B cell (primary cell): ENCODE data around the gene NETO1. TPM values are rescaled to one million over a fixed set of nuclear protein-coding genes. Genes with fewer than 3 reads are reported as not detected.

ENCODE experiments used
- ATAC-seq: fragments of 200-7000 bp; cut with Tn5 transposase; one replicate; pipeline ENCODE4 v1.10.0; 2021; ENCODE audit warnings: low read depth, mild to moderate bottlenecking, moderate number of reproducible peaks, moderate library complexity
- CTCF ChIA-PET: fragments of 350-600 bp; sonication (Branson Sonifier 250); formaldehyde crosslinking; loops from one replicate; lab custom pipeline; 2021; ENCODE audit warnings: antibody characterized with exemption, inconsistent platforms; lab: Charles Lee
- POLR2A ChIA-PET: fragments of 350-600 bp; sonication (Branson Sonifier 250); formaldehyde crosslinking; loops from one replicate; lab custom pipeline; 2021; ENCODE audit warnings: antibody characterized with exemption; lab: Charles Lee
- DNase-seq: peaks from one replicate; pipeline ENCODE4 v3.0.0; 2013
- H2AFZ ChIP-seq: 2 replicates; pipeline ENCODE4 v1.6.1; 2012; ENCODE audit warnings: mild to moderate bottlenecking, low read depth, low read length; ENCODE audit not compliant: insufficient read depth, poor library complexity, severe bottlenecking
- H3K27ac ChIP-seq, 2 donors: 1 replicate in 1 of 2; 2 replicates in 1 of 2; pipeline ENCODE4 v1.5.1; 2012 to 2013; ENCODE audit warnings: low read length in 2 of 2, mild to moderate bottlenecking in 2 of 2, moderate library complexity in 1 of 2
- H3K27me3 ChIP-seq, 4 experiments: fragments of 200-600 bp in 1 of 4; sonication (generic) in 1 of 4; replicated peaks in 1 of 4; 1 replicate in 2 of 4; 2 replicates in 2 of 4; pipeline versions ENCODE4 v1.6.1 to v1.7.0; 2013 to 2016; ENCODE audit warnings: low read length in 3 of 4, mild to moderate bottlenecking in 2 of 4, mixed read lengths in 1 of 4, moderate library complexity in 1 of 4; ENCODE audit not compliant: insufficient read depth in 4 of 4, control insufficient read depth in 3 of 4; ENCODE audit errors: control extremely low read depth in 1 of 4
- H3K36me3 ChIP-seq, 2 experiments: replicated peaks in 1 of 2; 1 replicate in 1 of 2; 2 replicates in 1 of 2; pipeline versions ENCODE4 v1.6.1 to v1.7.1; 2013; ENCODE audit warnings: low read length in 1 of 2; ENCODE audit not compliant: insufficient read depth in 2 of 2, control insufficient read depth in 1 of 2; ENCODE audit errors: control extremely low read depth in 1 of 2, extremely low read depth in 1 of 2
- H3K4me1 ChIP-seq, 2 donors: fragments of 200-600 bp in 1 of 2; sonication (generic) in 1 of 2; 1 replicate in 1 of 2; 2 replicates in 1 of 2; pipeline versions ENCODE4 v1.5.1 to v1.6.1; 2013 to 2017; ENCODE audit warnings: low read length in 2 of 2; ENCODE audit not compliant: control insufficient read depth in 2 of 2, insufficient read depth in 2 of 2
- H3K4me2 ChIP-seq: replicated peaks from 2 replicates; pipeline ENCODE3; 2012; ENCODE audit warnings: mild to moderate bottlenecking, low read depth, low read length; ENCODE audit not compliant: poor library complexity, severe bottlenecking
- H3K4me3 ChIP-seq, 5 experiments: fragments of 200-600 bp in 1 of 5; sonication (generic) in 1 of 5; 1 replicate in 3 of 5; 2 replicates in 2 of 5; pipeline versions ENCODE4 v1.5.1 to v1.7.0; 2011 to 2016; ENCODE audit warnings: low read length in 4 of 5, mild to moderate bottlenecking in 4 of 5, low read depth in 2 of 5, control low read depth in 1 of 5, moderate library complexity in 1 of 5; ENCODE audit not compliant: insufficient read depth in 1 of 5; ENCODE audit errors: control extremely low read depth in 1 of 5, extremely low read depth in 1 of 5
- H3K79me2 ChIP-seq: fragments of 200-600 bp; sonication (generic); one replicate; pipeline ENCODE4 v1.6.0; 2016; ENCODE audit warnings: low read length; ENCODE audit not compliant: control insufficient read depth, insufficient read depth
- H3K9ac ChIP-seq: fragments of 200-600 bp; sonication (generic); 2 replicates; pipeline ENCODE4 v1.6.1; 2017; ENCODE audit warnings: mild to moderate bottlenecking, low read length, moderate library complexity
- H3K9me3 ChIP-seq, 3 donors: one replicate each; pipeline versions ENCODE4 v1.6.1 to v1.7.1; 2013; ENCODE audit warnings: low read length in 2 of 3; ENCODE audit not compliant: control insufficient read depth in 2 of 3, insufficient read depth in 1 of 3; ENCODE audit errors: control extremely low read depth in 1 of 3
- H4K20me1 ChIP-seq: 2 replicates; pipeline ENCODE4 v1.6.0; 2012; ENCODE audit warnings: mild to moderate bottlenecking, low read length; ENCODE audit not compliant: insufficient read depth, control insufficient read depth, poor library complexity, severe bottlenecking
- H3K27ac Mint-ChIP-seq: one replicate; pipeline ENCODE4 v1.8.0; 2021; ENCODE audit warnings: mixed read lengths
- H3K27me3 Mint-ChIP-seq: one replicate; pipeline ENCODE4 v1.8.0; 2021; ENCODE audit warnings: mixed read lengths
- H3K4me1 Mint-ChIP-seq: one replicate; pipeline ENCODE4 v1.8.0; 2021; ENCODE audit warnings: mixed read lengths
- H3K4me3 Mint-ChIP-seq: one replicate; pipeline ENCODE4 v1.8.0; 2021; ENCODE audit warnings: mixed read lengths
- H3K9me3 Mint-ChIP-seq: one replicate; pipeline ENCODE4 v1.8.0; 2022; ENCODE audit warnings: mixed read lengths; ENCODE audit not compliant: insufficient read depth
- CTCF ChIP-seq: fragments of 200-600 bp; IDR thresholded peaks from one replicate; pipeline ENCODE4 v1.8.0; 2022; ENCODE audit warnings: antibody characterized with exemption, mild to moderate bottlenecking
- EZH2 ChIP-seq: IDR thresholded peaks from 2 replicates; pipeline ENCODE4 v1.6.1; 2012; ENCODE audit warnings: borderline replicate concordance, low read depth, mild to moderate bottlenecking, moderate library complexity, low read length; ENCODE audit not compliant: insufficient read depth, poor library complexity, severe bottlenecking
- WGBS: methylation state at CpG from one replicate; pipeline ENCODE4 v1.1.5; 2013; ENCODE audit warnings: missing lambda C conversion rate; ENCODE audit not compliant: insufficient coverage; 5-methylcytosine and 5-hydroxymethylcytosine counted together
- intact Hi-C: fragments of 100-400 bp; cut with micrococcal nuclease; formaldehyde crosslinking; loops from one replicate; pipeline ENCODE4 v1.10.0; 2022
- polyA plus RNA-seq: library from polyadenylated mRNA; depleted of rRNA; stranded (reverse); fragments of >200 nt; gene quantifications from 2 replicates; pipeline ENCODE4 v1.2.3, GENCODE V29; 2012
- total RNA-seq, 2 donors: library from RNA; stranded (reverse); fragments of 120-200 nt in 1 of 2; gene quantifications; 1 replicate in 1 of 2; 2 replicates in 1 of 2; pipeline versions ENCODE4 v1.2.3 to v1.2.4, GENCODE V29; 2013 to 2022

NETO1 gene
- total and polyA plus RNA-seq, 2 donors (not counting 1 experiment from before 2014, with no cell fraction given) = 8.4 to 10.5 TPM

DNA sequence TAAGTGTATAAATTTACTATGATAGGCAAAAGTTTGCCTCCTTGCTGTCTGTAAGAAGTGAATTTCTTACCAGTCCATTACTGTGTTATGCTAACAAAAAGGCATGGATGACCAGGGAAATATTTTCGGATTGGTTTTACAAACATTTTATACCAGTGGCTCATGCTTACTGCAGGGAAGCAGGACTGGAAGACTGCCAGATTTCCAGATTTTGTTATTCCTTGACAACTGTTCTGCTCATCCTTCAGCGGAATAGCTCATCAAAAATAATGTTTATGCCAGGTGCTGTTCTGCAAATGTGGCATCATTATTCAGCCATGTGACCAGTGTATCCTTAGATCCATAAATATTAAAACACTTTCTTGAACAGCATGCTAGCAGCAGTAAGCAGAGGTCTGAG lies 40.4 kb upstream of the NETO1 start:
- no peak overlapping the region for H2AFZ ChIP-seq
- ATAC-seq = no peak

DNA sequence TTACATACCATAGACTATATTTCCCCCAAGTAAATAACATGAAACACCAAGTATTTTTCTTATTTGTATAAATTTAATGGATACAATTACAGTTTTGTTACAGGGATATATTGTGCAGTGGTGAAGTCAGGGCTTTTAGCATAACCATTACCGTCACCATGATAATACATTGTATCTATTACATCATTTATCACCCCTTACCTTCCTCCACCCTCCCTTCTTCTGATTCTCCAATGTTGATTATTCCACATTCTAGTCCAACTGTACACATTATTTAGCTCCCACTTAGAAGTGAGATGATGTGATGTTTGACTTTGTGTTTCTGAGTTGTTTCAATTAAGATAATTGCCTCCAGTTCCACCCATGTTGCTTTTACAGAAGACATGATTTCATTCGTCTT lies 35.2 kb upstream of the NETO1 start:
- no peak overlapping the region for H3K9ac ChIP-seq
- TF ChIP-seq CTCF = no peak
- TF ChIP-seq EZH2 = no peak
- Mint-ChIP-seq H3K9me3 (no peaks in the 10 kb centered on the region), H3K27ac (no peak overlapping the region), H3K4me3 (no peak overlapping the region), H3K4me1 (no peaks in the 10 kb centered on the region), H3K27me3 (no peaks in the 10 kb centered on the region)
- ATAC-seq (no peak), DNase-seq (no peak)
- H3K79me2 ChIP-seq = no peaks in the 10 kb centered on the region
- no peak overlapping the region for H3K27ac ChIP-seq
- H3K4me1 ChIP-seq = no peaks in the 10 kb centered on the region
- no peak overlapping the region for H3K4me2 ChIP-seq
- no peaks in the 10 kb centered on the region for H3K27me3 ChIP-seq
- ChIA-PET CTCF (no interaction called here), POLR2A (no interaction called here)
- H2AFZ ChIP-seq = no peak overlapping the region
- intact Hi-C loops = no loop called here
- H3K4me3 ChIP-seq = no peak overlapping the region
- no peaks in the 10 kb centered on the region for H3K9me3 ChIP-seq
- no peaks in the 10 kb centered on the region for H4K20me1 ChIP-seq
- H3K36me3 ChIP-seq = no peaks in the 10 kb centered on the region
- WGBS = no CpG with 5 or more reads among the region's 2 CpGs

More for the DNA sequence above, 40.4 kb upstream of the NETO1 start:
- Histone ChIP-seq H3K4me2 (no peak overlapping the region), H3K36me3 (no peaks in the 10 kb centered on the region), H3K4me3 (no peak overlapping the region), H3K4me1 (no peaks in the 10 kb centered on the region), H3K9ac (no peak overlapping the region), H3K27me3 (no peaks in the 10 kb centered on the region), H3K27ac (no peak overlapping the region), H3K79me2 (no peaks in the 10 kb centered on the region), H3K9me3 (no peaks in the 10 kb centered on the region), H4K20me1 (no peaks in the 10 kb centered on the region)
- Mint-ChIP-seq H3K4me3 (no peak overlapping the region), H3K27ac (no peak overlapping the region), H3K9me3 (no peaks in the 10 kb centered on the region), H3K4me1 (peaks cover 6% of the 10 kb centered on the region), H3K27me3 (no peaks in the 10 kb centered on the region)
- DNase-seq = no peak
- no peak for TF ChIP-seq EZH2
- TF ChIP-seq CTCF = no peak
- WGBS = 100% methylated on average over 1 of the region's 2 CpGs
- CTCF ChIA-PET = no interaction called here
- POLR2A ChIA-PET = no interaction called here
- intact Hi-C loops = no loop called here
